Liver (tissue), 9 donors: ENCODE results near the gene SRP9. TPM values are rescaled to one million over a fixed set of nuclear protein-coding genes. Genes with fewer than 3 reads are reported as not detected.

Experiments
- DNase-seq: peaks from one replicate; pipeline ENCODE4 v3.0.0-alpha.2; 2017; ENCODE audit warnings: low spot score
- H3K27ac ChIP-seq, 2 donors: one replicate each; pipeline ENCODE4 v1.7.0; 2013; ENCODE audit warnings: inconsistent platforms in 2 of 2, low read length in 2 of 2, control low read depth in 1 of 2, low read depth in 1 of 2, mild to moderate bottlenecking in 1 of 2
- H3K27me3 ChIP-seq, 4 donors: one replicate each; pipeline versions ENCODE4 v1.6.1 to v1.7.0; 2013; ENCODE audit warnings: low read length in 3 of 4, inconsistent platforms in 1 of 4, mild to moderate bottlenecking in 1 of 4, moderate library complexity in 1 of 4; ENCODE audit not compliant: control insufficient read depth in 4 of 4, insufficient read depth in 4 of 4
- H3K36me3 ChIP-seq, 4 donors: one replicate each; pipeline versions ENCODE4 v1.6.1 to v1.7.0; 2013; ENCODE audit warnings: low read length in 3 of 4, mild to moderate bottlenecking in 3 of 4, low read depth in 1 of 4, moderate library complexity in 1 of 4; ENCODE audit not compliant: control insufficient read depth in 4 of 4, insufficient read depth in 3 of 4
- H3K4me1 ChIP-seq, 4 donors: one replicate each; pipeline versions ENCODE4 v1.6.1 to v1.7.0; 2013; ENCODE audit warnings: low read length in 3 of 4, mild to moderate bottlenecking in 3 of 4, moderate library complexity in 1 of 4; ENCODE audit not compliant: control insufficient read depth in 4 of 4, insufficient read depth in 4 of 4
- H3K4me3 ChIP-seq, 3 donors: one replicate each; pipeline versions ENCODE4 v1.6.1 to v1.7.0; 2013; ENCODE audit warnings: low read length in 3 of 3, control low read depth in 1 of 3, low read depth in 1 of 3, mild to moderate bottlenecking in 1 of 3
- H3K9ac ChIP-seq, 2 donors: one replicate each; pipeline ENCODE4 v1.7.0; 2013; ENCODE audit warnings: low read length in 2 of 2, mild to moderate bottlenecking in 2 of 2, moderate library complexity in 2 of 2, control low read depth in 1 of 2, low read depth in 1 of 2
- H3K9me3 ChIP-seq, 4 donors: one replicate each; pipeline versions ENCODE4 v1.6.1 to v1.7.0; 2013; ENCODE audit warnings: low read length in 3 of 4; ENCODE audit not compliant: control insufficient read depth in 4 of 4
- EGR1 ChIP-seq, 2 donors: IDR thresholded peaks; 2 replicates each; pipeline ENCODE4 v1.6.1; 2016 to 2018; ENCODE audit warnings: antibody characterized with exemption in 2 of 2, low read depth in 2 of 2
- FOXA1 ChIP-seq: IDR thresholded peaks from 2 replicates; pipeline ENCODE4 v1.6.1; 2016; ENCODE audit warnings: antibody characterized with exemption
- FOXA2 ChIP-seq: IDR thresholded peaks from 2 replicates; pipeline ENCODE4 v1.6.1; 2016; ENCODE audit warnings: antibody characterized with exemption
- GABPA ChIP-seq, 2 donors: IDR thresholded peaks in 1 of 2; conservative IDR thresholded peaks in 1 of 2; 2 replicates each; pipeline ENCODE4 v1.6.1; 2016; ENCODE audit warnings: antibody characterized with exemption in 2 of 2, mild to moderate bottlenecking in 1 of 2, moderate library complexity in 1 of 2
- HNF4A ChIP-seq, 2 donors: conservative IDR thresholded peaks; 2 replicates each; pipeline ENCODE4 v1.6.1; 2016; ENCODE audit warnings: antibody characterized with exemption in 2 of 2, mild to moderate bottlenecking in 2 of 2
- HNF4G ChIP-seq: IDR thresholded peaks from 2 replicates; pipeline ENCODE4 v1.6.1; 2016; ENCODE audit warnings: antibody characterized with exemption
- NR2F2 ChIP-seq: IDR thresholded peaks from 2 replicates; pipeline ENCODE4 v1.6.1; 2016; ENCODE audit warnings: antibody characterized with exemption
- RAD21 ChIP-seq, 2 donors: IDR thresholded peaks; 2 replicates each; pipeline ENCODE4 v1.6.1; 2016; ENCODE audit warnings: antibody characterized with exemption in 2 of 2, mild to moderate bottlenecking in 2 of 2
- RXRA ChIP-seq, 2 donors: IDR thresholded peaks; 2 replicates each; pipeline ENCODE4 v1.6.1; 2017 to 2018; ENCODE audit warnings: antibody characterized with exemption in 2 of 2, mild to moderate bottlenecking in 1 of 2
- SP1 ChIP-seq: IDR thresholded peaks from 2 replicates; pipeline ENCODE4 v1.6.1; 2018; ENCODE audit warnings: antibody characterized with exemption, mild to moderate bottlenecking
- TAF1 ChIP-seq: conservative IDR thresholded peaks from 2 replicates; pipeline ENCODE4 v1.6.1; 2016; ENCODE audit warnings: antibody characterized with exemption, mild to moderate bottlenecking
- YY1 ChIP-seq: IDR thresholded peaks from 2 replicates; pipeline ENCODE4 v1.6.1; 2016; ENCODE audit warnings: antibody characterized with exemption, mild to moderate bottlenecking
- WGBS: extraction: QIAGEN DNeasy Blood & Tissue Kit; methylation state at CpG from one replicate; pipeline ENCODE4 v1.1.7; 2013; 5-methylcytosine and 5-hydroxymethylcytosine counted together
- polyA plus RNA-seq, 2 donors: library from polyadenylated mRNA; stranded (reverse) in 1 of 2; unstranded in 1 of 2; fragments of 200-250 nt in 1 of 2; fragments of >200 nt in 1 of 2; fragmentation: Nextera tagmentation in 1 of 2; extraction: Ambion mirVana in 1 of 2; gene quantifications; one replicate each; pipeline versions ENCODE4 v1.2.1 to v1.2.3, GENCODE V29; 2013 to 2015
- total RNA-seq, 2 donors: library from RNA; depleted of rRNA; stranded (reverse); fragments of >200 nt; gene quantifications; one replicate each; pipeline ENCODE4 v1.2.3, GENCODE V29; 2014
- TF ChIP-seq, protein P1 (sequence below): IDR thresholded peaks from 2 replicates; pipeline ENCODE4 v1.6.1; 2016; ENCODE audit warnings: antibody characterized with exemption
- TF ChIP-seq, protein P2 (sequence below): IDR thresholded peaks from 2 replicates; pipeline ENCODE4 v1.6.1; 2016; ENCODE audit warnings: antibody characterized with exemption
- TF ChIP-seq, protein P3 (sequence below): IDR thresholded peaks from 2 replicates; pipeline ENCODE4 v1.6.1; 2016; ENCODE audit warnings: antibody characterized with exemption
- TF ChIP-seq, protein P4 (sequence below): fragments of 150-350 bp; IDR thresholded peaks from 2 replicates; pipeline ENCODE4 v1.5.1; 2017; ENCODE audit warnings: improper control_type of control experiment, low read depth, low read length; ENCODE audit not compliant: missing input control
- TF ChIP-seq, protein P5 (sequence below): IDR thresholded peaks from 2 replicates; pipeline ENCODE4 v1.6.1; 2016; ENCODE audit warnings: antibody characterized with exemption, mild to moderate bottlenecking
- donor health status: healthy.
- donor health status: healthy.
- donor health status: healthy.
- donor health status: healthy.
- donor health status: healthy.

Gene SRP9
- total and polyA plus RNA-seq, 4 donors = 152 to 179 (median 154) TPM

DNA sequence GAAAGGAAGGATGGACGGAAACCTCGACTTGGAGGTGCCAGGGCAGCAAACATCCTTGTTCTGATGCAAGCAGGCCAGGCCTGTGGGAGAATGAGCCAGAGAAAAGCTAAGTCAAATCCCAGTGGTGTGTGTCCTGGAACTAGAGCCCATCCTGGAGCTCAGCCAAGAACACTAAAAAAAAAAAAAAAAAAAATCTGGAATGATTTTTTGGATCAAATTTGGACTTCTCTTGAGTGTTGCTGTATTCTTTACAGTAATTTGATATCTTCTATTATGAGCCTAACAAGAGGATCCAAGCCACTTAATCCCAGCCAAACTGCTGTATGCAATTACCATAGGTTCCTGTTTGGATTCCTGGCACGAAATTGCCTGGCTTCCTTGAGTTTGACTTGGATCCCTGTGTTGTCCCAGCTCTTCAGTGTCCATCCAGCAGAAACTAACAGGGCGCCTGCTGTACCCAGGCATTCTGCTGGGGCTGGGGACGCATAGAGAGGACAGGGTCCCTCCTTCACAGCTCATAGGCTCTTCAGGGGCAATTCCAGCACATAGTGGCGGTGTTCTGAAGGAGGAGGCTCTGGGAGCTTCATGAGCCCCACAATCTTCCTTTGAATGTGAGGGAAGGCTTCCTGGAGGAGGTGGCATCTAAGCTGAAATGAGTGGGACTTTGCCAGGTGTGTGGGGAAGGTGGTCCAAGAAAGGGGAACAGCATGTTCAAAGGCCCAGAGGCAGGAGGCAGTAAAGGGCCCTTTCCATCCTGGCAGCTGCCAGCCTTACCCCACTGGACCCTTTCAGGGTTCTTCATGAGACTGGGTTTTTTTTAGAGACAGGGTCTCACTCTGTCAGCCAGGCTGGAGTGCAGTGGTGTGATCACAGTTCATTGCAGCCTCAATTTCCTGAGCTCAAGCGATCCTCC is 57.0 kb downstream of the SRP9 start:
- H3K36me3 ChIP-seq = peaks cover 30 to 67% (median 52%) of the 10 kb centered on the region in 4 donors
- no peak overlapping the region for H3K4me3 ChIP-seq
- WGBS = 62% methylated on average over 7 of the region's 7 CpGs
- peak overlapping the region; percentile 16 to 57 for H3K27ac ChIP-seq
- no peak for TF ChIP-seq GABPA (IDR thresholded peaks at IDR 0.05 in 1 of 2, conservative IDR thresholded peaks at IDR 0.05 in 1 of 2)
- TF ChIP-seq NR2F2 = peak; percentile 8
- TF ChIP-seq, protein P1, sequence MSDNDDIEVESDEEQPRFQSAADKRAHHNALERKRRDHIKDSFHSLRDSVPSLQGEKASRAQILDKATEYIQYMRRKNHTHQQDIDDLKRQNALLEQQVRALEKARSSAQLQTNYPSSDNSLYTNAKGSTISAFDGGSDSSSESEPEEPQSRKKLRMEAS = no peak
- no peak for TF ChIP-seq YY1
- TF ChIP-seq, protein P2, sequence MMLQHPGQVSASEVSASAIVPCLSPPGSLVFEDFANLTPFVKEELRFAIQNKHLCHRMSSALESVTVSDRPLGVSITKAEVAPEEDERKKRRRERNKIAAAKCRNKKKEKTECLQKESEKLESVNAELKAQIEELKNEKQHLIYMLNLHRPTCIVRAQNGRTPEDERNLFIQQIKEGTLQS = no peak
- TF ChIP-seq HNF4A (conservative IDR thresholded peaks at IDR 0.05) = no peak
- TF ChIP-seq, protein P3, sequence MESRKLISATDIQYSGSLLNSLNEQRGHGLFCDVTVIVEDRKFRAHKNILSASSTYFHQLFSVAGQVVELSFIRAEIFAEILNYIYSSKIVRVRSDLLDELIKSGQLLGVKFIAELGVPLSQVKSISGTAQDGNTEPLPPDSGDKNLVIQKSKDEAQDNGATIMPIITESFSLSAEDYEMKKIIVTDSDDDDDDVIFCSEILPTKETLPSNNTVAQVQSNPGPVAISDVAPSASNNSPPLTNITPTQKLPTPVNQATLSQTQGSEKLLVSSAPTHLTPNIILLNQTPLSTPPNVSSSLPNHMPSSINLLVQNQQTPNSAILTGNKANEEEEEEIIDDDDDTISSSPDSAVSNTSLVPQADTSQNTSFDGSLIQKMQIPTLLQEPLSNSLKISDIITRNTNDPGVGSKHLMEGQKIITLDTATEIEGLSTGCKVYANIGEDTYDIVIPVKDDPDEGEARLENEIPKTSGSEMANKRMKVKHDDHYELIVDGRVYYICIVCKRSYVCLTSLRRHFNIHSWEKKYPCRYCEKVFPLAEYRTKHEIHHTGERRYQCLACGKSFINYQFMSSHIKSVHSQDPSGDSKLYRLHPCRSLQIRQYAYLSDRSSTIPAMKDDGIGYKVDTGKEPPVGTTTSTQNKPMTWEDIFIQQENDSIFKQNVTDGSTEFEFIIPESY = no peak
- TF ChIP-seq, protein P4, sequence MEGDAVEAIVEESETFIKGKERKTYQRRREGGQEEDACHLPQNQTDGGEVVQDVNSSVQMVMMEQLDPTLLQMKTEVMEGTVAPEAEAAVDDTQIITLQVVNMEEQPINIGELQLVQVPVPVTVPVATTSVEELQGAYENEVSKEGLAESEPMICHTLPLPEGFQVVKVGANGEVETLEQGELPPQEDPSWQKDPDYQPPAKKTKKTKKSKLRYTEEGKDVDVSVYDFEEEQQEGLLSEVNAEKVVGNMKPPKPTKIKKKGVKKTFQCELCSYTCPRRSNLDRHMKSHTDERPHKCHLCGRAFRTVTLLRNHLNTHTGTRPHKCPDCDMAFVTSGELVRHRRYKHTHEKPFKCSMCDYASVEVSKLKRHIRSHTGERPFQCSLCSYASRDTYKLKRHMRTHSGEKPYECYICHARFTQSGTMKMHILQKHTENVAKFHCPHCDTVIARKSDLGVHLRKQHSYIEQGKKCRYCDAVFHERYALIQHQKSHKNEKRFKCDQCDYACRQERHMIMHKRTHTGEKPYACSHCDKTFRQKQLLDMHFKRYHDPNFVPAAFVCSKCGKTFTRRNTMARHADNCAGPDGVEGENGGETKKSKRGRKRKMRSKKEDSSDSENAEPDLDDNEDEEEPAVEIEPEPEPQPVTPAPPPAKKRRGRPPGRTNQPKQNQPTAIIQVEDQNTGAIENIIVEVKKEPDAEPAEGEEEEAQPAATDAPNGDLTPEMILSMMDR = no peak
- no peak for TF ChIP-seq RXRA (IDR thresholded peaks at IDR 0.05)
- TF ChIP-seq RAD21 (IDR thresholded peaks at IDR 0.05) = peak in 1 of 2 donors; percentile 18
- no peak for TF ChIP-seq SP1
- TF ChIP-seq TAF1 = no peak
- TF ChIP-seq, protein P5, sequence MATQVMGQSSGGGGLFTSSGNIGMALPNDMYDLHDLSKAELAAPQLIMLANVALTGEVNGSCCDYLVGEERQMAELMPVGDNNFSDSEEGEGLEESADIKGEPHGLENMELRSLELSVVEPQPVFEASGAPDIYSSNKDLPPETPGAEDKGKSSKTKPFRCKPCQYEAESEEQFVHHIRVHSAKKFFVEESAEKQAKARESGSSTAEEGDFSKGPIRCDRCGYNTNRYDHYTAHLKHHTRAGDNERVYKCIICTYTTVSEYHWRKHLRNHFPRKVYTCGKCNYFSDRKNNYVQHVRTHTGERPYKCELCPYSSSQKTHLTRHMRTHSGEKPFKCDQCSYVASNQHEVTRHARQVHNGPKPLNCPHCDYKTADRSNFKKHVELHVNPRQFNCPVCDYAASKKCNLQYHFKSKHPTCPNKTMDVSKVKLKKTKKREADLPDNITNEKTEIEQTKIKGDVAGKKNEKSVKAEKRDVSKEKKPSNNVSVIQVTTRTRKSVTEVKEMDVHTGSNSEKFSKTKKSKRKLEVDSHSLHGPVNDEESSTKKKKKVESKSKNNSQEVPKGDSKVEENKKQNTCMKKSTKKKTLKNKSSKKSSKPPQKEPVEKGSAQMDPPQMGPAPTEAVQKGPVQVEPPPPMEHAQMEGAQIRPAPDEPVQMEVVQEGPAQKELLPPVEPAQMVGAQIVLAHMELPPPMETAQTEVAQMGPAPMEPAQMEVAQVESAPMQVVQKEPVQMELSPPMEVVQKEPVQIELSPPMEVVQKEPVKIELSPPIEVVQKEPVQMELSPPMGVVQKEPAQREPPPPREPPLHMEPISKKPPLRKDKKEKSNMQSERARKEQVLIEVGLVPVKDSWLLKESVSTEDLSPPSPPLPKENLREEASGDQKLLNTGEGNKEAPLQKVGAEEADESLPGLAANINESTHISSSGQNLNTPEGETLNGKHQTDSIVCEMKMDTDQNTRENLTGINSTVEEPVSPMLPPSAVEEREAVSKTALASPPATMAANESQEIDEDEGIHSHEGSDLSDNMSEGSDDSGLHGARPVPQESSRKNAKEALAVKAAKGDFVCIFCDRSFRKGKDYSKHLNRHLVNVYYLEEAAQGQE = no peak
- no peak for TF ChIP-seq EGR1 (IDR thresholded peaks at IDR 0.05; ENCODE audit: low read depth in 2 of 2)
- TF ChIP-seq HNF4G = no peak
- TF ChIP-seq FOXA1 = no peak
- no peak for TF ChIP-seq FOXA2
- no peaks in the 10 kb centered on the region for H3K27me3 ChIP-seq
- no peak for DNase-seq
- H3K9me3 ChIP-seq = no peaks in the 10 kb centered on the region
- H3K9ac ChIP-seq = no peak overlapping the region
- H3K4me1 ChIP-seq = peaks cover 1 to 36% (median 25%) of the 10 kb centered on the region in 4 donors
